GM04503 (cell line): ENCODE data around the gene ELK1.
"Not testable (repeated sequence)": the region's sequence is repeated elsewhere in the genome, so short reads cannot be mapped to it uniquely, and the experiment has no call there.

Experiments used
- DNase-seq: peaks from one replicate; pipeline ENCODE4 v3.0.0-alpha.2; 2012; ENCODE audit warnings: low read depth

ELK1 gene

GRCh38 chrX:47650164-47651042, at the start of gene ELK1:
Gene ELK1, minus strand, starts transcription at chrX:47650563. Its CDS starts 9,122 bp downstream, at chrX:47641441.
- DNase-seq: peak; percentile 90

- no peak for DNase-seq
Measured at GRCh38 chrX:47697181-47697580, 46.8 kb upstream of the ELK1 start.

- no peak for DNase-seq
Measured at GRCh38 chrX:47690175-47690574, 39.8 kb upstream of the ELK1 start.

GRCh38 chrX:47687263-47687662, 36.9 kb upstream of the ELK1 start:
- no peak for DNase-seq

GRCh38 chrX:47683829-47684205, 33.5 kb upstream of the ELK1 start:
- DNase-seq: no peak

- DNase-seq: no peak
Measured at GRCh38 chrX:47683184-47683828, 32.9 kb upstream of the ELK1 start.

- not testable (repeated sequence) for DNase-seq
Measured at GRCh38 chrX:47675959-47676859, 25.8 kb upstream of the ELK1 start.

- no peak for DNase-seq
Measured at GRCh38 chrX:47674776-47675175, 24.4 kb upstream of the ELK1 start.

GRCh38 chrX:47665797-47666196, 15.4 kb upstream of the ELK1 start:
- DNase-seq: not testable (repeated sequence)

- no peak for DNase-seq
Measured at GRCh38 chrX:47664737-47665136, 14.4 kb upstream of the ELK1 start.

GRCh38 chrX:47662144-47662657, 11.8 kb upstream of the ELK1 start:
- peak; percentile 95 for DNase-seq

GRCh38 chrX:47661539-47661938, 11.2 kb upstream of the ELK1 start:
- no peak for DNase-seq

- DNase-seq: no peak
Measured at GRCh38 chrX:47659421-47659726, 9.0 kb upstream of the ELK1 start.

- peak; percentile 62 for DNase-seq
Measured at GRCh38 chrX:47658684-47659420, 8.5 kb upstream of the ELK1 start, which contains the start of gene UXT. Gene UXT, minus strand, starts transcription at chrX:47659180. Its CDS starts 253 bp downstream, at chrX:47658927.

- DNase-seq: no peak
Measured at GRCh38 chrX:47658301-47658683, 7.9 kb upstream of the ELK1 start.

GRCh38 chrX:47651043-47651905, 911 bp upstream of the ELK1 start:
- DNase-seq: no peak

- DNase-seq: no peak
Measured at GRCh38 chrX:47649781-47650163, 591 bp downstream of the ELK1 start.

- DNase-seq: no peak
Measured at GRCh38 chrX:47649271-47649670, 1.1 kb downstream of the ELK1 start.

- DNase-seq: no peak
Measured at GRCh38 chrX:47648376-47648775, 2.0 kb downstream of the ELK1 start.

- no peak for DNase-seq
Measured at GRCh38 chrX:47646636-47647035, 3.7 kb downstream of the ELK1 start.

- no peak for DNase-seq
Measured at GRCh38 chrX:47645530-47645929, 4.8 kb downstream of the ELK1 start.
